Sigmoid colon (tissue), 7 donors: Measurements from ENCODE around the gene CCDC157. TPM values are rescaled to one million over a fixed set of nuclear protein-coding genes. Genes with fewer than 3 reads are reported as not detected.

Experiments used
- DNase-seq: peaks from one replicate; pipeline ENCODE4 v3.0.0-alpha.2; 2019
- H3K27ac ChIP-seq, 4 donors: fragments of 200-600 bp; sonication (generic); one replicate each; pipeline ENCODE4 v1.5.1; 2016 to 2019; ENCODE audit warnings: mild to moderate bottlenecking in 1 of 4
- H3K27me3 ChIP-seq, 3 donors: fragments of 200-600 bp; sonication (generic); one replicate each; pipeline ENCODE4 v1.5.1; 2019; ENCODE audit warnings: mild to moderate bottlenecking in 1 of 3
- H3K36me3 ChIP-seq, 4 donors: fragments of 200-600 bp; sonication (generic); one replicate each; pipeline ENCODE4 v1.5.1; 2016 to 2019
- H3K4me1 ChIP-seq, 4 donors: fragments of 200-600 bp; sonication (generic); one replicate each; pipeline ENCODE4 v1.5.1; 2017 to 2019
- H3K4me3 ChIP-seq, 4 donors: fragments of 200-600 bp; sonication (generic); one replicate each; pipeline ENCODE4 v1.5.1; 2017 to 2019; ENCODE audit warnings: mild to moderate bottlenecking in 2 of 4, moderate library complexity in 1 of 4
- H3K9me3 ChIP-seq, 4 donors: fragments of 200-600 bp in 3 of 4; sonication (generic) in 3 of 4; one replicate each; pipeline versions ENCODE4 v1.5.1 to v1.6.1; 2013 to 2019
- EP300 ChIP-seq, 4 donors: sonication (generic); formaldehyde crosslinking; IDR thresholded peaks; one replicate each; pipeline ENCODE4 v1.6.1; 2017; ENCODE audit warnings: antibody characterized with exemption in 4 of 4
- POLR2A ChIP-seq, 2 donors: fragments of 450-650 bp; IDR thresholded peaks; one replicate each; pipeline ENCODE4 v1.6.1; 2016; ENCODE audit warnings: antibody characterized with exemption in 2 of 2, mild to moderate bottlenecking in 2 of 2, moderate library complexity in 2 of 2
- POLR2AphosphoS5 ChIP-seq, 4 donors: sonication (generic); formaldehyde crosslinking; IDR thresholded peaks; one replicate each; pipeline ENCODE4 v1.6.1; 2017; ENCODE audit warnings: antibody characterized with exemption in 4 of 4
- WGBS, 2 donors: extraction: QIAGEN DNeasy Blood & Tissue Kit; methylation state at CpG; one replicate each; pipeline ENCODE4 v1.1.7; 2013; 5-methylcytosine and 5-hydroxymethylcytosine counted together
- intact Hi-C: fragments of 100-400 bp; cut with DNase I; formaldehyde crosslinking; loops from one replicate; pipeline ENCODE4 v1.15.1; 2023
- polyA plus RNA-seq, 3 donors: library from polyadenylated mRNA; stranded (reverse); fragments of 200-250 nt; gene quantifications; one replicate each; pipeline ENCODE4 v1.2.3, GENCODE V29; 2013
- total RNA-seq, 4 donors: library from RNA; depleted of rRNA; stranded (reverse); fragments of >200 nt; gene quantifications; one replicate each; pipeline ENCODE4 v1.1.0, GENCODE V29; 2016
- TF ChIP-seq, protein P1 (sequence below), 4 experiments: fragments of 450-650 bp in 3 of 4; fragments of 200-600 bp in 1 of 4; IDR thresholded peaks; one replicate each; pipeline ENCODE4 v1.5.1; 2016 to 2019; ENCODE audit warnings: antibody characterized with exemption in 4 of 4, mild to moderate bottlenecking in 3 of 4, moderate library complexity in 2 of 4
- donor health status: healthy with polysubstance abuse.
- donor health status: Bipolar disorder and iron deficiency.
- donor health status: healthy.

Gene CCDC157
- total and polyA plus RNA-seq, 7 donors = 0.83 to 2.0 (median 1.6) TPM

- no peak overlapping the region for H3K4me3 ChIP-seq
- H3K9me3 ChIP-seq = no peaks in the 10 kb centered on the region
- H3K27ac ChIP-seq = peak overlapping the region in 1 of 4 donors; percentile 5
- no peak for DNase-seq
- H3K36me3 ChIP-seq = peaks cover 8 to 36% (median 16%) of the 10 kb centered on the region in 4 donors
- TF ChIP-seq, protein P1, sequence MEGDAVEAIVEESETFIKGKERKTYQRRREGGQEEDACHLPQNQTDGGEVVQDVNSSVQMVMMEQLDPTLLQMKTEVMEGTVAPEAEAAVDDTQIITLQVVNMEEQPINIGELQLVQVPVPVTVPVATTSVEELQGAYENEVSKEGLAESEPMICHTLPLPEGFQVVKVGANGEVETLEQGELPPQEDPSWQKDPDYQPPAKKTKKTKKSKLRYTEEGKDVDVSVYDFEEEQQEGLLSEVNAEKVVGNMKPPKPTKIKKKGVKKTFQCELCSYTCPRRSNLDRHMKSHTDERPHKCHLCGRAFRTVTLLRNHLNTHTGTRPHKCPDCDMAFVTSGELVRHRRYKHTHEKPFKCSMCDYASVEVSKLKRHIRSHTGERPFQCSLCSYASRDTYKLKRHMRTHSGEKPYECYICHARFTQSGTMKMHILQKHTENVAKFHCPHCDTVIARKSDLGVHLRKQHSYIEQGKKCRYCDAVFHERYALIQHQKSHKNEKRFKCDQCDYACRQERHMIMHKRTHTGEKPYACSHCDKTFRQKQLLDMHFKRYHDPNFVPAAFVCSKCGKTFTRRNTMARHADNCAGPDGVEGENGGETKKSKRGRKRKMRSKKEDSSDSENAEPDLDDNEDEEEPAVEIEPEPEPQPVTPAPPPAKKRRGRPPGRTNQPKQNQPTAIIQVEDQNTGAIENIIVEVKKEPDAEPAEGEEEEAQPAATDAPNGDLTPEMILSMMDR (IDR thresholded peaks at IDR 0.05) = no peak
- no peak for TF ChIP-seq EP300 (IDR thresholded peaks at IDR 0.05)
- TF ChIP-seq POLR2AphosphoS5 (IDR thresholded peaks at IDR 0.05) = no peak
- no peak for TF ChIP-seq POLR2A (IDR thresholded peaks at IDR 0.05)
- 84 to 86% methylated on average over 3 of the region's 3 CpGs for WGBS, 2 donors
- no peaks in the 10 kb centered on the region for H3K27me3 ChIP-seq
- intact Hi-C loops = no loop called here
- H3K4me1 ChIP-seq = peaks cover 0 to 33% (median 32%) of the 10 kb centered on the region in 4 donors
Measured at GRCh38 chr22:30328466-30329049, 28.2 kb upstream of the CCDC157 start.

DNA sequence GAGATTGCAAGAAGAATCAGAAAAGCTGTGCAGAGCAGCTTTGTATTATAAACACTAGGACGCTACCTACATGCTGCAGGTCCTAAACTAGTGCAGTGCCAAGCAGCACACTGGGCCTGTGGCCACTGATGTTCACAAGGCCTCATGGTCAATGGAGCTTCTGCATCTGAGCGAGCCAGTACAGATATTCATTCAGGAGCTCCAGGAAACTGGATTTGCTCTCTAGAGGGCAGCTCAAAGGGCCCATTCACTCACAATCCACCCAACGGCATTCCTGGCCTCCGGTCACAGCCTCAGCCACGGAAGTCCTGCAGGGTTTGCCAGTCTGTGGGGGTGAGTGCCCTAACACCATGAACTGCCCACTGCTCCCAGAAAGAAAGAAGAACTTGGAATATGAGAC is 24.3 kb upstream of the CCDC157 start:
- TF ChIP-seq POLR2AphosphoS5 (IDR thresholded peaks at IDR 0.05) (peak in 1 of 4 donors; percentile 18), POLR2A (IDR thresholded peaks at IDR 0.05) (no peak)
- DNase-seq = no peak
- no peaks in the 10 kb centered on the region for H3K9me3 ChIP-seq
- WGBS, 2 donors = 89 to 93% methylated on average over 5 of the region's 5 CpGs
- peaks cover 48 to 76% (median 54%) of the 10 kb centered on the region in 4 donors for H3K36me3 ChIP-seq
- no peak overlapping the region for H3K4me3 ChIP-seq
- no peaks in the 10 kb centered on the region for H3K27me3 ChIP-seq
- H3K27ac ChIP-seq = no peak overlapping the region
- peaks cover 0 to under 1% (median under 1%) of the 10 kb centered on the region in 4 donors for H3K4me1 ChIP-seq
- intact Hi-C loops = no loop called here

DNA sequence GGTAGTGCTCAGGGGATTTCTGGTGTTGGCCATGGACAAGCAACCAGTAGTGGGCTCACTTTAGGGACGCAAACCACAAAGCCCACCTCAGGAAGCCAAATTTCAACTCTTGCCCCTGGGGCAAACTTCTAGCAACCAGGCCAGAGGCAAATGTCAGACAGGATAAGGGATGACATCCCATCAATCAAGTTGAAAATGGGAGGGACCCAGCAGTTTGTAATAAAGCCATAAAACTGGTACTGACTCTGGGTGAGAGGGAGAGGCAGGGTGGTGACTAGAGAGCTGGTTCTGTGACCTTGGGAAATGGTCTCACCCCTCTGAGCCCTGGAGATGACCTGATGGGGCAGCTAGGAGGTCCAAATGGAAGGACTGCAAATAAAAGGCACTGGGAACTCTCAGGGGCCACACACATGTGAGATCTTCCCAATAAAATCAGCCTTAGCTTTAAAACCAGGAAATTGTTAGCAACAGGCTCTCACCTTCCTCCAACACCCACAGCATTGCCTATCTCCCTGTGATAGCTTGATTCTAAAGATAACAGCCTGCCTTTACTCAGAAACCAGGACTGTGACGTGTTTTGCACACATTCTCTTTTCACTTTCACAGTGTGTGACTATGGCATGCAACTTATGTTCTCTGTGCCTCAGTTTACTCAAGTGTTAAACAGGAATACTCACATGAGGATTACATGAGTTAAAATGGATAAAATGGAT is 23.7 kb upstream of the CCDC157 start:
- Histone ChIP-seq H3K9me3 (no peaks in the 10 kb centered on the region), H3K27me3 (no peaks in the 10 kb centered on the region), H3K4me1 (no peaks in the 10 kb centered on the region), H3K4me3 (no peak overlapping the region), H3K27ac (peak overlapping the region in 1 of 4 donors; percentile 13), H3K36me3 (peaks cover 54 to 82% (median 60%) of the 10 kb centered on the region in 4 donors)
- DNase-seq = no peak
- TF ChIP-seq, protein P1 (IDR thresholded peaks at IDR 0.05) = no peak
- 60 to 75% methylated on average over 2 of the region's 2 CpGs for WGBS, 2 donors
- intact Hi-C loops = no loop called here

DNA sequence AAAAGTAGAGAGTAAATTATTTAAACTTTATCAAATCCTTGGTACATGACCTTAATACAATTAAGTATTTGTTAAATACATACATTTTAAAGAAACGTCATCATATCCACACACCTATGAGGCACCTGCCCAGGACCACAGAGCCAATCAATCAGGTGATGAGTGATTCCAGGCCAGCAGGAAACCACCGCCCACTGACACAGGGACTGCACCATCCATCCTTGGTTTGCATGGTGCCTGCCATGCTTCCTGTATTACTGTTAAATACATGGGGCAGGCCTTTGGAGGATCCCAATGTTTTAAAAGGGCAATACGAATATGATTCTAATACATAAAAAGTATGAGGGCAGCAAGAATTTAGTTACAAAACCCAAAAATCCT is 23.1 kb upstream of the CCDC157 start:
- Histone ChIP-seq H3K4me1 (no peaks in the 10 kb centered on the region), H3K27me3 (no peaks in the 10 kb centered on the region), H3K4me3 (no peak overlapping the region), H3K36me3 (peaks cover 59 to 87% (median 66%) of the 10 kb centered on the region in 4 donors), H3K9me3 (no peaks in the 10 kb centered on the region), H3K27ac (no peak overlapping the region)
- TF ChIP-seq, protein P1 (IDR thresholded peaks at IDR 0.05) = no peak
- TF ChIP-seq EP300 (IDR thresholded peaks at IDR 0.05) = no peak
- no peak for TF ChIP-seq POLR2AphosphoS5 (IDR thresholded peaks at IDR 0.05)
- TF ChIP-seq POLR2A (IDR thresholded peaks at IDR 0.05) = no peak
- no peak for DNase-seq
- WGBS, 2 donors = 72 to 88% methylated on average over 3 of the region's 3 CpGs
- intact Hi-C loops = no loop called here

GRCh38 chr22:30334646-30335045 is 22.2 kb upstream of the CCDC157 start:
- no peaks in the 10 kb centered on the region for H3K27me3 ChIP-seq
- no peaks in the 10 kb centered on the region for H3K4me1 ChIP-seq
- no peak for TF ChIP-seq POLR2A (IDR thresholded peaks at IDR 0.05)
- TF ChIP-seq POLR2AphosphoS5 (IDR thresholded peaks at IDR 0.05) = no peak
- TF ChIP-seq EP300 (IDR thresholded peaks at IDR 0.05) = no peak
- TF ChIP-seq, protein P1 (IDR thresholded peaks at IDR 0.05) = no peak
- no peaks in the 10 kb centered on the region for H3K9me3 ChIP-seq
- DNase-seq = no peak
- H3K36me3 ChIP-seq = peaks cover 68 to 95% (median 74%) of the 10 kb centered on the region in 4 donors
- intact Hi-C loops = no loop called here
- H3K27ac ChIP-seq = no peak overlapping the region
- no peak overlapping the region for H3K4me3 ChIP-seq
- WGBS, 2 donors = 95 to 98% methylated on average over 4 of the region's 4 CpGs
